A549 (cell line): ENCODE data around the gene VEGFC. TPM values are rescaled to one million over a fixed set of nuclear protein-coding genes. Genes with fewer than 3 reads are reported as not detected.

Experiments used
- ATAC-seq, 2 experiments: fragments of 200-7000 bp in 1 of 2; fragments of >200 bp in 1 of 2; cut with Nextera tagmentation in 1 of 2; cut with Tn5 transposase in 1 of 2; 3 replicates each; pipeline versions ENCODE4 v1.8.0 to v1.9.1; 2018 to 2020; ENCODE audit warnings: mild to moderate bottlenecking in 1 of 2, moderate library complexity in 1 of 2
- CTCF ChIA-PET: fragments of 300-600 bp; sonication (Branson Sonifier 250); formaldehyde crosslinking; extraction: SDS; loops from one replicate; lab custom pipeline; 2021; ENCODE audit warnings: antibody characterized with exemption, inconsistent platforms; lab: Yijun Ruan, JAX
- POLR2A ChIA-PET: fragments of 350-600 bp; formaldehyde crosslinking; extraction: SDS; loops from one replicate; lab custom pipeline; 2021; ENCODE audit warnings: antibody characterized with exemption, inconsistent platforms; lab: Yijun Ruan, JAX
- DNase-seq, 2 experiments: peaks; one replicate each; pipeline versions ENCODE4 v3.0.0 to v3.0.0-alpha.2; 2011 to 2016; ENCODE audit warnings: low read depth in 1 of 2, low spot score in 1 of 2
- FAIRE-seq: peaks from 2 replicates; lab custom pipeline; 2011; peaks lifted over from hg19 to GRCh38; lab: Jason Lieb, UNC
- H3K27ac ChIP-seq, 2 experiments: fragments of >200 bp; sonication (Bioruptor Twin); formaldehyde crosslinking; 3 replicates each; pipeline ENCODE4 v1.5.1; 2016 to 2017
- H3K4me1 ChIP-seq: fragments of >200 bp; sonication (Bioruptor Twin); formaldehyde crosslinking; 3 replicates; pipeline ENCODE4 v1.6.1; 2016
- H3K4me2 ChIP-seq: fragments of >200 bp; sonication (Bioruptor Twin); formaldehyde crosslinking; 3 replicates; pipeline ENCODE4 v1.6.1; 2016
- H3K4me3 ChIP-seq: fragments of >200 bp; sonication (Bioruptor Twin); formaldehyde crosslinking; 3 replicates; pipeline ENCODE4 v1.5.1; 2016
- H3K9me3 ChIP-seq: fragments of >200 bp; sonication (Bioruptor Twin); formaldehyde crosslinking; 3 replicates; pipeline ENCODE4 v1.6.1; 2016
- BHLHE40 ChIP-seq: IDR thresholded peaks from 2 replicates; pipeline ENCODE4 v1.6.1; 2012; ENCODE audit warnings: low read depth, low read length, inconsistent platforms
- CBX2 ChIP-seq: fragments of 200-600 bp; sonication (generic); IDR thresholded peaks from 2 replicates; pipeline ENCODE4 v1.6.1; 2016; ENCODE audit warnings: low read depth, mild to moderate bottlenecking, borderline replicate concordance
- CBX8 ChIP-seq: fragments of 200-600 bp; sonication (generic); IDR thresholded peaks from 2 replicates; pipeline ENCODE4 v1.6.1; 2016
- CHD4 ChIP-seq: fragments of 200-600 bp; sonication (generic); IDR thresholded peaks from 2 replicates; pipeline ENCODE4 v1.6.1; 2016; ENCODE audit warnings: antibody characterized with exemption, mild to moderate bottlenecking, borderline replicate concordance
- EHF ChIP-seq: fragments of 250-450 bp; sonication (Bioruptor Pico); IDR thresholded peaks from 2 replicates; pipeline ENCODE4 v1.5.0; 2020; ENCODE audit warnings: mild to moderate bottlenecking
- EHMT2 ChIP-seq: fragments of 200-600 bp; sonication (generic); IDR thresholded peaks from 2 replicates; pipeline ENCODE4 v1.6.1; 2016; ENCODE audit warnings: antibody characterized with exemption, low read depth, mild to moderate bottlenecking, moderate library complexity
- ESRRA ChIP-seq: fragments of 150-350 bp; IDR thresholded peaks from 2 replicates; pipeline ENCODE4 v1.6.1; 2014; ENCODE audit warnings: mild to moderate bottlenecking, low read length, borderline replicate concordance
- FOSB ChIP-seq: fragments of 250-450 bp; sonication (Bioruptor Pico); IDR thresholded peaks from 2 replicates; pipeline ENCODE4 v1.5.0; 2020; ENCODE audit warnings: mild to moderate bottlenecking, moderate library complexity
- HDAC2 ChIP-seq: fragments of 200-600 bp; sonication (generic); IDR thresholded peaks from 2 replicates; pipeline ENCODE4 v1.6.1; 2016
- HES2 ChIP-seq: fragments of >200 bp; sonication (Bioruptor Twin); formaldehyde crosslinking; IDR thresholded peaks from 2 replicates; pipeline ENCODE4 v1.6.1; 2016
- HOXB13 ChIP-seq: fragments of 250-450 bp; sonication (Bioruptor Pico); IDR thresholded peaks from 2 replicates; pipeline ENCODE4 v1.5.0; 2020; ENCODE audit warnings: low read depth, mild to moderate bottlenecking, moderate library complexity
- HOXB5 ChIP-seq: fragments of 250-450 bp; sonication (Bioruptor Pico); IDR thresholded peaks from 2 replicates; pipeline ENCODE4 v1.5.0; 2020; ENCODE audit warnings: mild to moderate bottlenecking, moderate library complexity
- KDM1A ChIP-seq: fragments of 200-600 bp; sonication (generic); IDR thresholded peaks from 2 replicates; pipeline ENCODE4 v1.6.1; 2016; ENCODE audit warnings: low read depth, mild to moderate bottlenecking
- MAFK ChIP-seq: fragments of 450-650 bp; IDR thresholded peaks from 2 replicates; pipeline ENCODE4 v1.6.1; 2014; ENCODE audit not compliant: partially characterized antibody
- MAZ ChIP-seq: fragments of 150-350 bp; IDR thresholded peaks from 2 replicates; pipeline ENCODE4 v1.6.1; 2014; ENCODE audit warnings: antibody characterized with exemption, low read depth, low read length, borderline replicate concordance
- MYC ChIP-seq: IDR thresholded peaks from 2 replicates; pipeline ENCODE4 v1.6.1; 2012; ENCODE audit warnings: mild to moderate bottlenecking, inconsistent platforms, low read length, improper control_type of control experiment, borderline replicate concordance
- NFE2L2 ChIP-seq: fragments of 150-350 bp; conservative IDR thresholded peaks from 2 replicates; pipeline ENCODE4 v1.6.1; 2014; ENCODE audit warnings: low read length
- REST ChIP-seq: fragments of 200-600 bp; sonication (generic); IDR thresholded peaks from 2 replicates; pipeline ENCODE4 v1.6.1; 2016; ENCODE audit warnings: antibody characterized with exemption, mild to moderate bottlenecking, moderate library complexity
- SREBF2 ChIP-seq: fragments of 450-650 bp; IDR thresholded peaks from 2 replicates; pipeline ENCODE4 v1.6.1; 2014; ENCODE audit warnings: mild to moderate bottlenecking, moderate library complexity
- TP53 ChIP-seq: fragments of 250-450 bp; sonication (Bioruptor Pico); IDR thresholded peaks from 2 replicates; pipeline ENCODE4 v1.5.0; 2021; ENCODE audit warnings: mild to moderate bottlenecking, moderate library complexity
- ZC3H11A ChIP-seq: fragments of 450-650 bp; IDR thresholded peaks from 2 replicates; pipeline ENCODE4 v1.6.1; 2014; ENCODE audit warnings: antibody characterized with exemption, mild to moderate bottlenecking
- ZSCAN20 ChIP-seq: fragments of 250-450 bp; sonication (Bioruptor Pico); IDR thresholded peaks from 2 replicates; pipeline ENCODE4 v1.8.0; 2022; ENCODE audit warnings: mild to moderate bottlenecking, moderate library complexity
- WGBS: methylation state at CpG from one replicate; pipeline ENCODE4 v1.1.6; 2017; ENCODE audit errors: missing lambda C conversion rate; 5-methylcytosine and 5-hydroxymethylcytosine counted together
- polyA plus RNA-seq, 4 experiments: library from polyadenylated mRNA; depleted of rRNA in 3 of 4; stranded (reverse); fragments of >200 nt; fragmentation: RNase III in 1 of 4; extraction: RNeasy Plus Mini Kit Qiagen cat#74134 plus additional on column Dnase treatment in 1 of 4; gene quantifications; 2 replicates in 3 of 4; 3 replicates in 1 of 4; pipeline ENCODE4 v1.2.3, GENCODE V29; 2011 to 2017
- TF ChIP-seq, protein P1 (sequence below): fragments of 250-450 bp; sonication (Bioruptor Pico); IDR thresholded peaks from 2 replicates; pipeline ENCODE4 v1.5.0; 2021; ENCODE audit warnings: mild to moderate bottlenecking, moderate library complexity, borderline replicate concordance
- TF ChIP-seq, protein P2 (sequence below): IDR thresholded peaks from 2 replicates; pipeline ENCODE4 v1.6.1; 2012
- TF ChIP-seq, protein P3 (sequence below): fragments of 250-450 bp; sonication (Bioruptor Pico); IDR thresholded peaks from 2 replicates; pipeline ENCODE4 v1.5.0; 2020; ENCODE audit warnings: low read depth, mild to moderate bottlenecking, moderate library complexity

VEGFC gene
- polyA plus RNA-seq, 2 of the 4 experiments (the other 2 are of a cell fraction) = 11.6 to 14.4 TPM

DNA sequence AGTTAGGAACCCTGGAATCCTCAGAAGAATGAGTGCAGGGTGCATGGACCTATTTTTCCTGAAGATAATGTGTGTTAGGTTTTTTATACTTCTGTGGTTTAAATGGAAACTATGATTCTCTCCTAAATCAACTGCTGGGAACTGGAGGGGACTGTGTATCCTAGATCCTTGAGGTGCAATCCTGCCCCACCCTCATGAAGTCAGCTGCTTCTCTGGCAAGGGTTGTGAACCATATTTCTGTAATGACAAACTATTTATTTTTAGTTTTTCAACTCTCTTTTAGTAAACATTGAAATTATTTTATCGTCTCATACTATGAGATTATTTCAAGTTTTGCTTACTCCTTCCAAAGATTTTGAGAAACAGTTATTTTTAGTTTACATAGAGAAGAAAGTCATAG, 25.8 kb upstream of the VEGFC start:
- Histone ChIP-seq H3K4me1 (no peaks in the 10 kb centered on the region), H3K27ac (no peak overlapping the region), H3K4me3 (no peak overlapping the region), H3K9me3 (no peaks in the 10 kb centered on the region), H3K4me2 (no peak overlapping the region)
- no peak for TF ChIP-seq CHD4
- TF ChIP-seq BHLHE40 = no peak
- no peak for TF ChIP-seq SREBF2
- no peak for TF ChIP-seq CBX2
- TF ChIP-seq ZSCAN20 = no peak
- TF ChIP-seq, protein P1, sequence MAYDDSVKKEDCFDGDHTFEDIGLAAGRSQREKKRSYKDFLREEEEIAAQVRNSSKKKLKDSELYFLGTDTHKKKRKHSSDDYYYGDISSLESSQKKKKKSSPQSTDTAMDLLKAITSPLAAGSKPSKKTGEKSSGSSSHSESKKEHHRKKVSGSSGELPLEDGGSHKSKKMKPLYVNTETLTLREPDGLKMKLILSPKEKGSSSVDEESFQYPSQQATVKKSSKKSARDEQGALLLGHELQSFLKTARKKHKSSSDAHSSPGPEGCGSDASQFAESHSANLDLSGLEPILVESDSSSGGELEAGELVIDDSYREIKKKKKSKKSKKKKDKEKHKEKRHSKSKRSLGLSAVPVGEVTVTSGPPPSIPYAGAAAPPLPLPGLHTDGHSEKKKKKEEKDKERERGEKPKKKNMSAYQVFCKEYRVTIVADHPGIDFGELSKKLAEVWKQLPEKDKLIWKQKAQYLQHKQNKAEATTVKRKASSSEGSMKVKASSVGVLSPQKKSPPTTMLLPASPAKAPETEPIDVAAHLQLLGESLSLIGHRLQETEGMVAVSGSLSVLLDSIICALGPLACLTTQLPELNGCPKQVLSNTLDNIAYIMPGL (CRISPR knock-in tag) = no peak
- TF ChIP-seq, protein P2, sequence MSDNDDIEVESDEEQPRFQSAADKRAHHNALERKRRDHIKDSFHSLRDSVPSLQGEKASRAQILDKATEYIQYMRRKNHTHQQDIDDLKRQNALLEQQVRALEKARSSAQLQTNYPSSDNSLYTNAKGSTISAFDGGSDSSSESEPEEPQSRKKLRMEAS = no peak
- ChIA-PET CTCF (no interaction called here), POLR2A (no interaction called here)
- WGBS = 74% methylated on average over 1 of the region's 1 CpG
- FAIRE-seq (no peak), ATAC-seq (no peak), DNase-seq (no peak)

- ATAC-seq = no peak
- CTCF ChIA-PET = interaction anchor here (1.0 to 1.7 kb wide), 2 partner anchors 46 to 230 kb away, joined by 3 to 4 read pairs; no protein-coding TSS in a partner anchor
- no peak for DNase-seq
- 81% methylated on average over 2 of the region's 2 CpGs for WGBS
- no peak for FAIRE-seq
- POLR2A ChIA-PET = no interaction called here
- Histone ChIP-seq H3K4me2 (no peak overlapping the region), H3K4me3 (no peak overlapping the region), H3K27ac (no peak overlapping the region), H3K4me1 (no peaks in the 10 kb centered on the region), H3K9me3 (no peaks in the 10 kb centered on the region)
- TF ChIP-seq ZC3H11A (no peak), KDM1A (no peak), NFE2L2 (no peak)
- TF ChIP-seq, protein P3, sequence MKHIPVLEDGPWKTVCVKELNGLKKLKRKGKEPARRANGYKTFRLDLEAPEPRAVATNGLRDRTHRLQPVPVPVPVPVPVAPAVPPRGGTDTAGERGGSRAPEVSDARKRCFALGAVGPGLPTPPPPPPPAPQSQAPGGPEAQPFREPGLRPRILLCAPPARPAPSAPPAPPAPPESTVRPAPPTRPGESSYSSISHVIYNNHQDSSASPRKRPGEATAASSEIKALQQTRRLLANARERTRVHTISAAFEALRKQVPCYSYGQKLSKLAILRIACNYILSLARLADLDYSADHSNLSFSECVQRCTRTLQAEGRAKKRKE (CRISPR knock-in tag) = no peak
These were observed 24.5 kb upstream of the VEGFC start for GRCh38 chr4:176817204-176817603.

- no peak for DNase-seq
- no peak overlapping the region for H3K4me3 ChIP-seq
- no peaks in the 10 kb centered on the region for H3K9me3 ChIP-seq
- CTCF ChIA-PET = no interaction called here
- 82% methylated on average over 6 of the region's 6 CpGs for WGBS
- no peak overlapping the region for H3K27ac ChIP-seq
- TF ChIP-seq ESRRA (no peak), CBX2 (no peak), CBX8 (no peak), MAZ (no peak), ZSCAN20 (no peak), HES2 (no peak), MAFK (no peak), HOXB5 (CRISPR knock-in tag) (no peak), HDAC2 (no peak), REST (no peak), TP53 (CRISPR knock-in tag) (no peak), MYC (no peak), EHMT2 (no peak), HOXB13 (CRISPR knock-in tag) (no peak), SREBF2 (no peak), FOSB (CRISPR knock-in tag) (no peak), EHF (CRISPR knock-in tag) (no peak)
- TF ChIP-seq, protein P2 = no peak
- TF ChIP-seq, all 56 proteins: peak for 0
- POLR2A ChIA-PET = no interaction called here
- FAIRE-seq (no peak), ATAC-seq (no peak)
- Histone ChIP-seq H3K4me1 (no peaks in the 10 kb centered on the region), H3K4me2 (no peak overlapping the region)
These were observed 22.0 kb upstream of the VEGFC start for GRCh38 chr4:176814770-176815169.
